ENCODE data around the gene AP5B1.

Gene AP5B1

GRCh38 chr11:65780770-65781151, at the start of gene AP5B1:
Gene AP5B1, minus strand, starts transcription at chr11:65780976. Its CDS starts 385 bp downstream, at chr11:65780591.
- Mint-ChIP-seq H3K9me3 (no peaks in the 10 kb centered on the region), H3K36me3 (peaks cover 9 to 29% of the 10 kb centered on the region in 2 donors), H3K4me3 (peak within 1 kb of the TSS; percentile 95 to 96), H3K4me1 (peaks cover 23 to 34% of the 10 kb centered on the region in 2 donors), H3K27me3 (peaks cover 3 to 12% of the 10 kb centered on the region in 2 donors), H3K27ac (peak within 1 kb of the TSS; percentile 95)
- DNase-seq (peak; percentile 60), ATAC-seq (replicated peaks) (peak; percentile 66 to 68)

- H3K9me3 Mint-ChIP-seq, result peaks cover 4 to 5% of the 10 kb centered on the region in 2 donors
- DNase-seq (no peak), ATAC-seq (replicated peaks) (no peak)
- H3K27ac Mint-ChIP-seq, result no peak overlapping the region
- no peak overlapping the region for H3K4me3 Mint-ChIP-seq
- no peaks in the 10 kb centered on the region for H3K36me3 Mint-ChIP-seq
- H3K4me1 Mint-ChIP-seq, result peaks cover 20 to 23% of the 10 kb centered on the region in 2 donors
- peaks cover 0 to 9% of the 10 kb centered on the region in 2 donors for H3K27me3 Mint-ChIP-seq
Observed at GRCh38 chr11:65829459-65829858, 48.7 kb upstream of the AP5B1 start.

- H3K36me3 Mint-ChIP-seq, result no peaks in the 10 kb centered on the region
- no peak overlapping the region for H3K27ac Mint-ChIP-seq
- ATAC-seq (replicated peaks) (no peak), DNase-seq (no peak)
- no peaks in the 10 kb centered on the region for H3K9me3 Mint-ChIP-seq
- peaks cover 0 to 9% of the 10 kb centered on the region in 2 donors for H3K27me3 Mint-ChIP-seq
- H3K4me3 Mint-ChIP-seq, result no peak overlapping the region
- H3K4me1 Mint-ChIP-seq, result peaks cover 11 to 12% of the 10 kb centered on the region in 2 donors
Observed at GRCh38 chr11:65826984-65827735, 46.4 kb upstream of the AP5B1 start.

- DNase-seq (no peak), ATAC-seq (replicated peaks) (no peak)
- H3K4me1 Mint-ChIP-seq, result peaks cover 7 to 8% of the 10 kb centered on the region in 2 donors
- no peaks in the 10 kb centered on the region for H3K9me3 Mint-ChIP-seq
- H3K4me3 Mint-ChIP-seq, result no peak overlapping the region
- H3K27me3 Mint-ChIP-seq, result no peaks in the 10 kb centered on the region
- H3K27ac Mint-ChIP-seq, result no peak overlapping the region
- H3K36me3 Mint-ChIP-seq, result no peaks in the 10 kb centered on the region
Observed at GRCh38 chr11:65822776-65823528, 42.2 kb upstream of the AP5B1 start.

GRCh38 chr11:65821107-65821506, 40.3 kb upstream of the AP5B1 start:
- Mint-ChIP-seq H3K9me3 (no peaks in the 10 kb centered on the region), H3K36me3 (peaks cover 0 to 1% of the 10 kb centered on the region in 2 donors), H3K27ac (no peak overlapping the region), H3K4me3 (no peak overlapping the region), H3K4me1 (peaks cover 10 to 20% of the 10 kb centered on the region in 2 donors), H3K27me3 (no peaks in the 10 kb centered on the region)
- ATAC-seq (replicated peaks), result no peak
- no peak for DNase-seq

- DNase-seq, result peak; percentile 88
- Mint-ChIP-seq H3K9me3 (no peaks in the 10 kb centered on the region), H3K36me3 (peaks cover 0 to 3% of the 10 kb centered on the region in 2 donors), H3K27me3 (no peaks in the 10 kb centered on the region), H3K4me3 (peak overlapping the region; percentile 80 to 83), H3K4me1 (peaks cover 15 to 29% of the 10 kb centered on the region in 2 donors), H3K27ac (peak overlapping the region; percentile 81)
- ATAC-seq (replicated peaks), result peak; percentile 84 to 88
Observed at GRCh38 chr11:65817835-65818680, 37.3 kb upstream of the AP5B1 start.

- ATAC-seq (replicated peaks) (no peak), DNase-seq (no peak)
- H3K27ac Mint-ChIP-seq, result peak overlapping the region; percentile 81
- peaks cover 15 to 29% of the 10 kb centered on the region in 2 donors for H3K4me1 Mint-ChIP-seq
- H3K4me3 Mint-ChIP-seq, result peak overlapping the region; percentile 80 to 83
- H3K9me3 Mint-ChIP-seq, result no peaks in the 10 kb centered on the region
- peaks cover 0 to 3% of the 10 kb centered on the region in 2 donors for H3K36me3 Mint-ChIP-seq
- no peaks in the 10 kb centered on the region for H3K27me3 Mint-ChIP-seq
Observed at GRCh38 chr11:65817312-65817834, 36.6 kb upstream of the AP5B1 start.

GRCh38 chr11:65816696-65817095, 35.9 kb upstream of the AP5B1 start:
- DNase-seq (no peak), ATAC-seq (replicated peaks) (no peak)
- H3K36me3 Mint-ChIP-seq, result peaks cover 0 to 3% of the 10 kb centered on the region in 2 donors
- no peaks in the 10 kb centered on the region for H3K27me3 Mint-ChIP-seq
- no peak overlapping the region for H3K4me3 Mint-ChIP-seq
- peaks cover 15 to 29% of the 10 kb centered on the region in 2 donors for H3K4me1 Mint-ChIP-seq
- H3K9me3 Mint-ChIP-seq, result no peaks in the 10 kb centered on the region
- H3K27ac Mint-ChIP-seq, result peak overlapping the region; percentile 81

GRCh38 chr11:65814986-65815565, 34.3 kb upstream of the AP5B1 start:
- ATAC-seq (replicated peaks) (no peak), DNase-seq (no peak)
- Mint-ChIP-seq H3K27ac (no peak overlapping the region), H3K4me3 (no peak overlapping the region), H3K9me3 (no peaks in the 10 kb centered on the region), H3K27me3 (no peaks in the 10 kb centered on the region), H3K36me3 (peaks cover 0 to 3% of the 10 kb centered on the region in 2 donors), H3K4me1 (peaks cover 17 to 29% of the 10 kb centered on the region in 2 donors)

GRCh38 chr11:65814131-65814985, 33.6 kb upstream of the AP5B1 start:
- no peak overlapping the region for H3K27ac Mint-ChIP-seq
- H3K4me1 Mint-ChIP-seq, result peaks cover 17 to 29% of the 10 kb centered on the region in 2 donors
- ATAC-seq (replicated peaks), result no peak
- no peaks in the 10 kb centered on the region for H3K27me3 Mint-ChIP-seq
- no peak overlapping the region for H3K4me3 Mint-ChIP-seq
- peaks cover 0 to 3% of the 10 kb centered on the region in 2 donors for H3K36me3 Mint-ChIP-seq
- no peak for DNase-seq
- no peaks in the 10 kb centered on the region for H3K9me3 Mint-ChIP-seq

- Mint-ChIP-seq H3K4me3 (no peak overlapping the region), H3K36me3 (peaks cover 0 to 3% of the 10 kb centered on the region in 2 donors), H3K9me3 (no peaks in the 10 kb centered on the region), H3K4me1 (peaks cover 10 to 16% of the 10 kb centered on the region in 2 donors), H3K27me3 (peaks cover 5 to 7% of the 10 kb centered on the region in 2 donors), H3K27ac (no peak overlapping the region)
- ATAC-seq (replicated peaks), result no peak
- DNase-seq, result no peak
Observed at GRCh38 chr11:65811764-65812475, 31.1 kb upstream of the AP5B1 start.

- Mint-ChIP-seq H3K4me1 (peaks cover 8 to 9% of the 10 kb centered on the region in 2 donors), H3K27me3 (peaks cover 5 to 7% of the 10 kb centered on the region in 2 donors), H3K27ac (no peak overlapping the region), H3K4me3 (no peak overlapping the region), H3K9me3 (no peaks in the 10 kb centered on the region), H3K36me3 (no peaks in the 10 kb centered on the region)
- no peak for DNase-seq
- ATAC-seq (replicated peaks), result peak; percentile 39 to 76
Observed at GRCh38 chr11:65810046-65810868, 29.5 kb upstream of the AP5B1 start.
